GM12892 (cell line): ENCODE data around the gene MZT2A.
"Not testable (repeated sequence)": the region's sequence is repeated elsewhere in the genome, so short reads cannot be mapped to it uniquely, and the experiment has no call there.

Experiments
- POLR2A ChIP-seq: IDR thresholded peaks from 2 replicates; pipeline ENCODE4 v1.6.1; 2011; ENCODE audit warnings: low read depth, low read length, control low read depth
- POLR2AphosphoS5 ChIP-seq: IDR thresholded peaks from 2 replicates; pipeline ENCODE4 v1.6.1; 2011; ENCODE audit warnings: low read depth, low read length, control low read depth

DNA sequence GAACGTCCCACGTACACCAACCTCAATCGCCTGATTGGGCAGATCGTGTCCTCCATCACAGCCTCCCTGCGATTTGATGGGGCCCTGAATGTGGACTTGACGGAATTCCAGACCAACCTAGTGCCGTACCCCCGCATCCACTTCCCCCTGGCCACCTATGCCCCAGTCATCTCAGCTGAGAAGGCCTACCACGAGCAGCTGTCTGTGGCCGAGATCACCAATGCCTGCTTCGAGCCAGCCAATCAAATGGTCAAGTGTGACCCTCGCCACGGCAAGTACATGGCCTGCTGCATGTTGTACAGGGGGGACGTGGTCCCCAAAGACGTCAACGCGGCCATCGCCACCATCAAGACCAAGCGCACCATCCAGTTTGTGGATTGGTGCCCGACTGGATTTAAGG, 11.8 kb downstream of the MZT2A start:
- not testable (repeated sequence) for TF ChIP-seq POLR2A, POLR2AphosphoS5
